A549 (cell line): ENCODE data around the gene SULT1C4. TPM values are rescaled to one million over a fixed set of nuclear protein-coding genes. Genes with fewer than 3 reads are reported as not detected.
"Not testable (repeated sequence)": the region's sequence is repeated elsewhere in the genome, so short reads cannot be mapped to it uniquely, and the experiment has no call there.

Source experiments
- ATAC-seq, 2 experiments: fragments of 200-7000 bp in 1 of 2; fragments of >200 bp in 1 of 2; cut with Nextera tagmentation in 1 of 2; cut with Tn5 transposase in 1 of 2; 3 replicates each; pipeline versions ENCODE4 v1.8.0 to v1.9.1; 2018 to 2020; ENCODE audit warnings: mild to moderate bottlenecking in 1 of 2, moderate library complexity in 1 of 2
- CTCF ChIA-PET: fragments of 300-600 bp; sonication (Branson Sonifier 250); formaldehyde crosslinking; extraction: SDS; loops from one replicate; lab custom pipeline; 2021; ENCODE audit warnings: antibody characterized with exemption, inconsistent platforms; lab: Yijun Ruan, JAX
- POLR2A ChIA-PET: fragments of 350-600 bp; formaldehyde crosslinking; extraction: SDS; loops from one replicate; lab custom pipeline; 2021; ENCODE audit warnings: antibody characterized with exemption, inconsistent platforms; lab: Yijun Ruan, JAX
- DNase-seq, 2 experiments: peaks; one replicate each; pipeline versions ENCODE4 v3.0.0 to v3.0.0-alpha.2; 2011 to 2016; ENCODE audit warnings: low read depth in 1 of 2, low spot score in 1 of 2
- FAIRE-seq: peaks from 2 replicates; lab custom pipeline; 2011; peaks lifted over from hg19 to GRCh38; lab: Jason Lieb, UNC
- H3K27ac ChIP-seq, 2 experiments: fragments of >200 bp; sonication (Bioruptor Twin); formaldehyde crosslinking; 3 replicates each; pipeline ENCODE4 v1.5.1; 2016 to 2017
- H3K4me1 ChIP-seq: fragments of >200 bp; sonication (Bioruptor Twin); formaldehyde crosslinking; 3 replicates; pipeline ENCODE4 v1.6.1; 2016
- H3K4me2 ChIP-seq: fragments of >200 bp; sonication (Bioruptor Twin); formaldehyde crosslinking; 3 replicates; pipeline ENCODE4 v1.6.1; 2016
- H3K4me3 ChIP-seq: fragments of >200 bp; sonication (Bioruptor Twin); formaldehyde crosslinking; 3 replicates; pipeline ENCODE4 v1.5.1; 2016
- H3K9me3 ChIP-seq: fragments of >200 bp; sonication (Bioruptor Twin); formaldehyde crosslinking; 3 replicates; pipeline ENCODE4 v1.6.1; 2016
- BCL3 ChIP-seq: fragments of >200 bp; sonication (Bioruptor Twin); formaldehyde crosslinking; IDR thresholded peaks from 3 replicates; pipeline ENCODE4 v1.6.1; 2016
- CEBPB ChIP-seq, 2 experiments: fragments of >200 bp in 1 of 2; sonication (Bioruptor Twin) in 1 of 2; formaldehyde crosslinking in 1 of 2; IDR thresholded peaks; 2 replicates each; pipeline ENCODE4 v1.6.1; 2012 to 2016
- CHD2 ChIP-seq: fragments of 150-350 bp; IDR thresholded peaks from 2 replicates; pipeline ENCODE4 v1.6.1; 2014; ENCODE audit warnings: low read length; ENCODE audit not compliant: partially characterized antibody
- CHD4 ChIP-seq: fragments of 200-600 bp; sonication (generic); IDR thresholded peaks from 2 replicates; pipeline ENCODE4 v1.6.1; 2016; ENCODE audit warnings: antibody characterized with exemption, mild to moderate bottlenecking, borderline replicate concordance
- E2F6 ChIP-seq: IDR thresholded peaks from 2 replicates; pipeline ENCODE4 v1.6.1; 2012; ENCODE audit warnings: low read depth, borderline replicate concordance
- EHF ChIP-seq: fragments of 250-450 bp; sonication (Bioruptor Pico); IDR thresholded peaks from 2 replicates; pipeline ENCODE4 v1.5.0; 2020; ENCODE audit warnings: mild to moderate bottlenecking
- ESRRA ChIP-seq: fragments of 150-350 bp; IDR thresholded peaks from 2 replicates; pipeline ENCODE4 v1.6.1; 2014; ENCODE audit warnings: mild to moderate bottlenecking, low read length, borderline replicate concordance
- FOSB ChIP-seq: fragments of 250-450 bp; sonication (Bioruptor Pico); IDR thresholded peaks from 2 replicates; pipeline ENCODE4 v1.5.0; 2020; ENCODE audit warnings: mild to moderate bottlenecking, moderate library complexity
- HES2 ChIP-seq: fragments of >200 bp; sonication (Bioruptor Twin); formaldehyde crosslinking; IDR thresholded peaks from 2 replicates; pipeline ENCODE4 v1.6.1; 2016
- HOXB13 ChIP-seq: fragments of 250-450 bp; sonication (Bioruptor Pico); IDR thresholded peaks from 2 replicates; pipeline ENCODE4 v1.5.0; 2020; ENCODE audit warnings: low read depth, mild to moderate bottlenecking, moderate library complexity
- HOXB5 ChIP-seq: fragments of 250-450 bp; sonication (Bioruptor Pico); IDR thresholded peaks from 2 replicates; pipeline ENCODE4 v1.5.0; 2020; ENCODE audit warnings: mild to moderate bottlenecking, moderate library complexity
- JUN ChIP-seq, 2 experiments: fragments of >200 bp; sonication (Bioruptor Twin); formaldehyde crosslinking; IDR thresholded peaks; 2 replicates in 1 of 2; 3 replicates in 1 of 2; pipeline ENCODE4 v1.6.1; 2016 to 2017
- KDM1A ChIP-seq: fragments of 200-600 bp; sonication (generic); IDR thresholded peaks from 2 replicates; pipeline ENCODE4 v1.6.1; 2016; ENCODE audit warnings: low read depth, mild to moderate bottlenecking
- MAZ ChIP-seq: fragments of 150-350 bp; IDR thresholded peaks from 2 replicates; pipeline ENCODE4 v1.6.1; 2014; ENCODE audit warnings: antibody characterized with exemption, low read depth, low read length, borderline replicate concordance
- NR3C1 ChIP-seq: fragments of >200 bp; sonication (Bioruptor Twin); formaldehyde crosslinking; IDR thresholded peaks from 3 replicates; pipeline ENCODE4 v1.6.1; 2017
- POLR2A ChIP-seq: IDR thresholded peaks from 2 replicates; pipeline ENCODE4 v1.6.1; 2012; ENCODE audit warnings: mild to moderate bottlenecking, low read length
- RFX5 ChIP-seq: fragments of 450-650 bp; IDR thresholded peaks from 2 replicates; pipeline ENCODE4 v1.7.1; 2014; ENCODE audit warnings: antibody characterized with exemption, mild to moderate bottlenecking, moderate library complexity
- TP53 ChIP-seq: fragments of 250-450 bp; sonication (Bioruptor Pico); IDR thresholded peaks from 2 replicates; pipeline ENCODE4 v1.5.0; 2021; ENCODE audit warnings: mild to moderate bottlenecking, moderate library complexity
- ZNF302 ChIP-seq: fragments of 250-450 bp; sonication (Bioruptor Pico); IDR thresholded peaks from 2 replicates; pipeline ENCODE4 v1.9.0; 2021; ENCODE audit warnings: inconsistent platforms, mild to moderate bottlenecking, moderate library complexity
- ZSCAN20 ChIP-seq: fragments of 250-450 bp; sonication (Bioruptor Pico); IDR thresholded peaks from 2 replicates; pipeline ENCODE4 v1.8.0; 2022; ENCODE audit warnings: mild to moderate bottlenecking, moderate library complexity
- WGBS: methylation state at CpG from one replicate; pipeline ENCODE4 v1.1.6; 2017; ENCODE audit errors: missing lambda C conversion rate; 5-methylcytosine and 5-hydroxymethylcytosine counted together
- polyA plus RNA-seq, 4 experiments: library from polyadenylated mRNA; depleted of rRNA in 3 of 4; stranded (reverse); fragments of >200 nt; fragmentation: RNase III in 1 of 4; extraction: RNeasy Plus Mini Kit Qiagen cat#74134 plus additional on column Dnase treatment in 1 of 4; gene quantifications; 2 replicates in 3 of 4; 3 replicates in 1 of 4; pipeline ENCODE4 v1.2.3, GENCODE V29; 2011 to 2017

The SULT1C4 gene
- polyA plus RNA-seq, 2 of the 4 experiments (the other 2 are of a cell fraction): 0.05 TPM; not detected in 1

GRCh38 chr2:108423502-108424251 is 45.9 kb downstream of the SULT1C4 start:
- peak in 1 of 2 experiments; percentile 63; a peak in 3 of 6 replicates for ATAC-seq
- POLR2A ChIA-PET: no interaction called here
- H3K4me3 ChIP-seq: no peak overlapping the region
- no peak for FAIRE-seq
- WGBS: 82% methylated on average over 8 of the region's 8 CpGs
- no peak overlapping the region for H3K4me2 ChIP-seq
- DNase-seq: peak in 1 of 2 experiments; percentile 18
- peaks cover 8% of the 10 kb centered on the region; the same call in 2 of the 3 replicates for H3K4me1 ChIP-seq
- H3K27ac ChIP-seq: no peak overlapping the region
- CTCF ChIA-PET: no interaction called here
- TF ChIP-seq ESRRA: no peak
- no peak for TF ChIP-seq CHD4
- no peak for TF ChIP-seq ZNF302 (CRISPR knock-in tag)
- no peak for TF ChIP-seq POLR2A
- no peak for TF ChIP-seq TP53 (CRISPR knock-in tag)
- no peak for TF ChIP-seq E2F6
- TF ChIP-seq KDM1A: no peak
- no peak for TF ChIP-seq ZSCAN20 (CRISPR knock-in tag)
- TF ChIP-seq HES2: no peak
- no peak for TF ChIP-seq JUN (IDR thresholded peaks at IDR 0.05)
- no peak for TF ChIP-seq HOXB5 (CRISPR knock-in tag)
- no peaks in the 10 kb centered on the region for H3K9me3 ChIP-seq

- H3K4me3 ChIP-seq: no peak overlapping the region
- FAIRE-seq (no peak), DNase-seq (no peak), ATAC-seq (no peak)
- ChIA-PET POLR2A (no interaction called here), CTCF (interaction anchor here (1.5 kb wide), 1 partner anchor 213 kb away, joined by 3 read pairs; no protein-coding TSS in a partner anchor)
- no peak overlapping the region for H3K27ac ChIP-seq
- WGBS: 92% methylated on average over 2 of the region's 2 CpGs
- H3K9me3 ChIP-seq: no peaks in the 10 kb centered on the region
- H3K4me1 ChIP-seq: peaks cover 4% of the 10 kb centered on the region; the same call in 2 of the 3 replicates
- H3K4me2 ChIP-seq: no peak overlapping the region
- no peak for TF ChIP-seq CHD2
- no peak for TF ChIP-seq NR3C1
- TF ChIP-seq FOSB: no peak
- TF ChIP-seq CEBPB (IDR thresholded peaks at IDR 0.05): no peak
- TF ChIP-seq BCL3: no peak
Measured at GRCh38 chr2:108428286-108429009, 50.7 kb downstream of the SULT1C4 start.

- H3K4me3 ChIP-seq, DNase-seq, H3K9me3 ChIP-seq, POLR2A ChIA-PET, H3K4me1 ChIP-seq, H3K4me2 ChIP-seq, ATAC-seq, H3K27ac ChIP-seq, FAIRE-seq: not testable (repeated sequence)
- CTCF ChIA-PET: interaction anchor here (0.9 kb wide), 1 partner anchor 145 kb away, joined by 3 read pairs; no protein-coding TSS in a partner anchor
- 77% methylated on average over 1 of the region's 1 CpG for WGBS
Measured at GRCh38 chr2:108435578-108435977, 57.8 kb downstream of the SULT1C4 start.

GRCh38 chr2:108436976-108437375 is 59.2 kb downstream of the SULT1C4 start:
- Histone ChIP-seq H3K4me1 (no peaks in the 10 kb centered on the region), H3K4me3 (no peak overlapping the region), H3K4me2 (no peak overlapping the region), H3K27ac (no peak overlapping the region), H3K9me3 (0 out of 3 replicates have a peak, but pooled peaks cover 2% of the 10 kb centered on the region)
- TF ChIP-seq HOXB13 (CRISPR knock-in tag) (no peak), HES2 (no peak), EHF (CRISPR knock-in tag) (no peak), CHD2 (no peak), MAZ (no peak), RFX5 (no peak), E2F6 (no peak)
- no peak for FAIRE-seq
- WGBS: 46% methylated on average over 1 of the region's 1 CpG
- ATAC-seq: no peak
- ChIA-PET POLR2A (no interaction called here), CTCF (no interaction called here)
- DNase-seq: no peak
